ENCODE measurements around the gene BNIP5.

DNA sequence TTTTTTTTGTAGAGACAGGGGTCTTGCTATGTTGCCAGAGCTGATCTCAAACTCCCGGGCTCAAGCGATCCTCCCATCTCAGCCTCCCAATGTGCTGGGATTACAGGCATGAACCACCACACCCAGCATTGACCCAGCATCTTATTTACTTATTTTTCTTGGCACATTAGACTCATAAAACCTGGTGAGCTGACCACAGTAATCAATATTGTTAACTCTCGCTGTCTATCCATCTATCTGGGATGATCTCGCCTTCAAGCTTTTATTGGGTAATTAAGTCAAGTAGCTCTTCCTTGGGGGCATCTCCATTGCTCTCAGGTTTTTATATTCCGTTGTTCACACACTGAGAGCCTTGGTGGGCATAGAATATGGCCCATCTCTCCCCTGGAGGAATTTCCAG, 49.8 kb downstream of the BNIP5 start:
- TF ChIP-seq CTCF (IDR thresholded peaks at IDR 0.05), result no peak
- no peak for TF ChIP-seq POLR2A (IDR thresholded peaks at IDR 0.05)

Data from right lobe of liver (tissue), 4 donors.